Astrocyte (in vitro differentiated cells and primary cell): Measurements from ENCODE around the gene PCDHGA4.

Experiments used
- EZH2 ChIP-seq: IDR thresholded peaks from 2 replicates; pipeline ENCODE4 v1.6.1; 2012; ENCODE audit warnings: mild to moderate bottlenecking, low read length, inconsistent platforms; ENCODE audit not compliant: insufficient read depth
- TF ChIP-seq, protein P1 (sequence below): IDR thresholded peaks from 2 replicates; pipeline ENCODE4 v1.5.1; 2011; ENCODE audit warnings: low read depth, mild to moderate bottlenecking, inconsistent platforms, low read length, moderate library complexity; ENCODE audit not compliant: insufficient read depth

DNA sequence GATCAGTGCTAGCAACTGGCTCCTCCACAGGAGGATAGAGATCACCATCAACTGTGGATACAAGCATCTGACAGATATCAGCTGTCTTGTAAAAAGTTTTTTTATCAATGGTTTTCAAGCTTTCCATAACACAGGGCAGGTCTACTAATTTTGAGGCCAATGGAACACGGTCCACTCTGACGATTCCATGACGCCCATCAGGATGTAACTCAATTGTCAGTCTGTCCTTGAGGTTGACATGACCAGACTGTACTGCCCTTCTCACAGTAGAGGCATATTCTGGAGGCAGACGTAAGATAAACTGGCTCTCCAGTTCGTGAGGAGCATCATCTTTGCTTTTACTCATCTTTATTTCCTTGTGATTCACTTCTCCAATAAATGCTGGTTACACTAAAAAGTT, 35.1 kb upstream of the PCDHGA4 start:
- TF ChIP-seq, protein P1, sequence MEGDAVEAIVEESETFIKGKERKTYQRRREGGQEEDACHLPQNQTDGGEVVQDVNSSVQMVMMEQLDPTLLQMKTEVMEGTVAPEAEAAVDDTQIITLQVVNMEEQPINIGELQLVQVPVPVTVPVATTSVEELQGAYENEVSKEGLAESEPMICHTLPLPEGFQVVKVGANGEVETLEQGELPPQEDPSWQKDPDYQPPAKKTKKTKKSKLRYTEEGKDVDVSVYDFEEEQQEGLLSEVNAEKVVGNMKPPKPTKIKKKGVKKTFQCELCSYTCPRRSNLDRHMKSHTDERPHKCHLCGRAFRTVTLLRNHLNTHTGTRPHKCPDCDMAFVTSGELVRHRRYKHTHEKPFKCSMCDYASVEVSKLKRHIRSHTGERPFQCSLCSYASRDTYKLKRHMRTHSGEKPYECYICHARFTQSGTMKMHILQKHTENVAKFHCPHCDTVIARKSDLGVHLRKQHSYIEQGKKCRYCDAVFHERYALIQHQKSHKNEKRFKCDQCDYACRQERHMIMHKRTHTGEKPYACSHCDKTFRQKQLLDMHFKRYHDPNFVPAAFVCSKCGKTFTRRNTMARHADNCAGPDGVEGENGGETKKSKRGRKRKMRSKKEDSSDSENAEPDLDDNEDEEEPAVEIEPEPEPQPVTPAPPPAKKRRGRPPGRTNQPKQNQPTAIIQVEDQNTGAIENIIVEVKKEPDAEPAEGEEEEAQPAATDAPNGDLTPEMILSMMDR, result no peak
- TF ChIP-seq EZH2, result no peak
